ENCODE data around the gene LTA.

DNA sequence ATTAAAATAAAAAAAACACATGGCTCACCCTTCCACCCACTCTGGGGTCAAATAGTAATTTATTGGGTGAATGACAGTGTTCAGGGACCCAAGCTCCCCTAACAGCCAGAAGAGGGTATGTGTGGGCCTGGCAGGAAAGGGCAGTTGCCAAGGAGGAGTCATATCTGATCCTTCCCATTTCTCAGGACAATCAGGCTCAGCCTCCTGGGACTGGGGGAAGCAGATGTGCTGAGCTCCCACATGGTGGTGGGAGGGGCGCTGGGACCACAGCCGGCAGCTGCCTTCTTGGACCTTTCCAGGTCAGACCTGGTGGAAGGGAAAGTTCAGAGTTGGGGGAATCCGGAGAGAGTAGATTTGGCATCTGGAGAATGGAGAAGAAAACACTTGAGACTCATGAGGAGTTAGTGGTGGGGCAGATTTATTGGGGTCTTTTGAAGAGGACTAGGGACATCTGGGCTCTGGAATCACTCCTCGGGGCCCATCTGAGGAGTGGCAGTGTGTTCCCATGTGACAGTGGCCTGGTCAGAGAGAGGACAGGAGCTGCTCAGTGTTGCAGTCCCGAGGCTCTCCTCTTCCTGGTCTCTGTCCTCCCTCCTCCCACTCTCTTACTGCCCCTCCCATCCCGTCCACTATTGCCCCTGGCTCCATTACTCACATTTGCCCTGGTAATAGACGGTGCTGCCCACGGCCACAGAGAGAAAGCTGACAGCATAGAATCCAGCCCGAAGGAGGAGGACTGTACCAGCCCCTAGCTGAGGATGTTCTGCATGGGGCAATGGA lies 17.0 kb downstream of the LTA start:
- TF ChIP-seq CTCF (IDR thresholded peaks at IDR 0.05): no peak
- no peak for TF ChIP-seq POLR2A (IDR thresholded peaks at IDR 0.05)
